Measurements from ENCODE around the gene SYPL1.

GRCh38 chr7:106060394-106060920, 51.7 kb downstream of the SYPL1 start:
- TF ChIP-seq CTCF (IDR thresholded peaks at IDR 0.05; ENCODE audit: low read depth, low read length) (no peak), MAX (IDR thresholded peaks at IDR 0.05; ENCODE audit: low read depth, low read length) (no peak)
